GM12801 (cell line): ENCODE results near the gene GP5.

Experiments
- CTCF ChIP-seq: IDR thresholded peaks from one replicate; pipeline ENCODE4 v1.5.1; 2011; ENCODE audit warnings: control low read depth; ENCODE audit not compliant: insufficient read length; ENCODE audit errors: extremely low read depth

The GP5 gene

GRCh38 chr3:194383276-194383940 lies 15.7 kb downstream of the GP5 start:
- no peak for TF ChIP-seq CTCF

GRCh38 chr3:194382892-194383223 lies 16.2 kb downstream of the GP5 start:
- TF ChIP-seq CTCF = no peak

- TF ChIP-seq CTCF = no peak
These were observed 16.7 kb downstream of the GP5 start for GRCh38 chr3:194382196-194382891.

- no peak for TF ChIP-seq CTCF
These were observed 17.6 kb downstream of the GP5 start for GRCh38 chr3:194381460-194381875.

- TF ChIP-seq CTCF = no peak
These were observed 18.7 kb downstream of the GP5 start for GRCh38 chr3:194380326-194380725.

- TF ChIP-seq CTCF = no peak
These were observed 19.4 kb downstream of the GP5 start for GRCh38 chr3:194379651-194380050.

- no peak for TF ChIP-seq CTCF
These were observed 19.8 kb downstream of the GP5 start for GRCh38 chr3:194379231-194379630.
